Heart left ventricle (tissue), 16 donors: ENCODE measurements around the gene GMPS. TPM values are rescaled to one million over a fixed set of nuclear protein-coding genes. Genes with fewer than 3 reads are reported as not detected.
A peak's percentile ranks its signal among the peaks of the same experiment; 100 is the strongest.

Experiments used
- ATAC-seq, 4 donors: fragments of 200-7000 bp; cut with Tn5 transposase; one replicate each; pipeline ENCODE4 v1.9.1; 2020 to 2022; ENCODE audit warnings: moderate library complexity in 4 of 4, mild to moderate bottlenecking in 3 of 4, moderate number of reproducible peaks in 1 of 4
- DNase-seq, 5 donors: peaks; one replicate each; pipeline ENCODE4 v3.0.0-alpha.2; 2020
- H3K27ac ChIP-seq, 12 donors: fragments of 200-600 bp; sonication (generic) in 4 of 12; one replicate each; pipeline versions ENCODE4 v1.5.0 to v1.8.0; 2016 to 2022; ENCODE audit warnings: mild to moderate bottlenecking in 2 of 12
- H3K27me3 ChIP-seq, 9 donors: fragments of 200-600 bp; sonication (generic) in 2 of 9; one replicate each; pipeline versions ENCODE4 v1.5.1 to v1.8.0; 2016 to 2022; ENCODE audit warnings: mild to moderate bottlenecking in 3 of 9
- H3K36me3 ChIP-seq, 9 donors: fragments of 200-600 bp; sonication (generic) in 2 of 9; one replicate each; pipeline versions ENCODE4 v1.5.0 to v1.8.0; 2018 to 2022; ENCODE audit warnings: mild to moderate bottlenecking in 2 of 9
- H3K4me1 ChIP-seq, 12 donors: fragments of 200-600 bp; sonication (generic) in 4 of 12; one replicate each; pipeline versions ENCODE4 v1.5.0 to v1.8.0; 2016 to 2022; ENCODE audit warnings: mild to moderate bottlenecking in 3 of 12
- H3K4me3 ChIP-seq, 12 donors: fragments of 200-600 bp; sonication (generic) in 4 of 12; one replicate each; pipeline versions ENCODE4 v1.5.0 to v1.8.0; 2017 to 2022; ENCODE audit warnings: mild to moderate bottlenecking in 9 of 12, moderate library complexity in 4 of 12
- H3K9me3 ChIP-seq, 12 donors: fragments of 200-600 bp; sonication (generic) in 4 of 12; one replicate each; pipeline versions ENCODE4 v1.5.0 to v1.8.0; 2016 to 2022; ENCODE audit warnings: mild to moderate bottlenecking in 1 of 12
- POLR2A ChIP-seq, 2 donors: fragments of 450-650 bp; IDR thresholded peaks; one replicate each; pipeline ENCODE4 v1.6.1; 2017; ENCODE audit warnings: antibody characterized with exemption in 2 of 2, mild to moderate bottlenecking in 2 of 2, moderate library complexity in 2 of 2
- WGBS, 4 donors: extraction: QIAGEN DNeasy Blood & Tissue Kit in 2 of 4; methylation state at CpG; one replicate each; pipeline versions ENCODE4 v1.1.5 to v1.1.7; 2013 to 2018; 5-methylcytosine and 5-hydroxymethylcytosine counted together
- intact Hi-C, 10 donors: fragments of 100-400 bp; cut with DNase I; formaldehyde crosslinking; loops; one replicate each; pipeline versions ENCODE4 v1.11.1 to v1.14.2; 2022
- polyA plus RNA-seq, 2 donors: library from polyadenylated mRNA; stranded (reverse); fragments of 200-250 nt; gene quantifications; one replicate each; pipeline ENCODE4 v1.2.3, GENCODE V29; 2013
- total RNA-seq, 9 donors: library from RNA; depleted of rRNA in 2 of 9; stranded (reverse); fragments of >200 nt in 2 of 9; fragmentation: NEBNext Ultra II Directional in 3 of 9; extraction: Animal tissue kit (Norgen Biotek cat#: 25700) in 3 of 9; gene quantifications; one replicate each; pipeline versions ENCODE4 v1.1.0 to v1.2.4, GENCODE V29; 2016 to 2023
- TF ChIP-seq, protein P1 (sequence below), 12 donors: fragments of 200-600 bp; sonication (generic) in 4 of 12; IDR thresholded peaks; one replicate each; pipeline versions ENCODE4 v1.5.0 to v1.8.0; 2018 to 2022; ENCODE audit warnings: antibody characterized with exemption in 12 of 12, mild to moderate bottlenecking in 5 of 12
- donor health status: ischemic (EF 13 %, LVEDD 7.1; RV severe dilation, severe dysfunction).
- donor health status: healthy with polysubstance abuse.
- donor health status: DM: no; HTN: yes; CAD: no.
- donor health status: DM: no; HTN: no; CAD: no.
- donor health status: ischemic (EF 25% LVEDD 6.9; RV normal size, moderate dysfunction).
- donor health status: ischemic (EF 25% LVEDD 5.7; RV mildly dilated, moderate dysfunction).
- donor health status: healthy.
- donor health status: DM: yes; HTN: yes; CAD: no.
- donor health status: ischemic (EF 35%, LVEDD 5.7; RV mildly dilated, moderate dysfunction).
- donor health status: nonischemic (EF 11% LVEDD 7.7; RV severe dilation, severe dysfunction).
- donor health status: DM: yes; HTN: yes; CAD: no.
- donor health status: PGD.
- donor health status: ischemic (EF 29% LVEDD 5.4; RV normal size, mild dysfunction).
- donor health status: nonischemic (EF 23%, LVEDD 6.1; RV moderate dilation, normal function).

The GMPS gene
- total and polyA plus RNA-seq, 11 donors: 11.9 to 36.8 (median 28.1) TPM

DNA sequence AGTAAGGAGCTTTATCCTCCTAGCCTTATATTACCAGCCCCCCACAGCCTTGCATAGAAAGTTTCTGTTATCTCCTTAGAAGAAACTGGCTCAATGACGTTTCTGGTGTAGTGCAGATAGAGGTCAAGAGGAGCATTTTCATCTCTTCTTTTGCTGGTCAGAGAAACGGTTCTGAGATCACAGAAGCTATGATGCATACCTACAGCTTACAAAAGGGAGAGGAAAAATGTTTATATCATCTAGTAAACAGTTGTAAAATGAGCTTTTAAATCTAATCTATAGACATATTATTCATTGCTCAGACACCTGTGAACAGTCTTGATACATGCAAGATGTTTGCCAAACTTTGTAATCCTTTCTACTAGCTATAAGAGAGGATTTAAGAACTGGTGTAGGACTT lies 68.0 kb downstream of the GMPS start:
- WGBS, 4 donors: 48 to 55% (median 53%) methylated on average over 2 of the region's 2 CpGs
- H3K27me3 ChIP-seq: no peaks in the 10 kb centered on the region
- no peaks in the 10 kb centered on the region for H3K9me3 ChIP-seq
- peaks cover 0 to 15% (median 0%) of the 10 kb centered on the region in 12 donors for H3K4me1 ChIP-seq
- peaks cover 0 to 74% (median 49%) of the 10 kb centered on the region in 9 donors for H3K36me3 ChIP-seq
- no peak overlapping the region for H3K27ac ChIP-seq
- TF ChIP-seq, protein P1, sequence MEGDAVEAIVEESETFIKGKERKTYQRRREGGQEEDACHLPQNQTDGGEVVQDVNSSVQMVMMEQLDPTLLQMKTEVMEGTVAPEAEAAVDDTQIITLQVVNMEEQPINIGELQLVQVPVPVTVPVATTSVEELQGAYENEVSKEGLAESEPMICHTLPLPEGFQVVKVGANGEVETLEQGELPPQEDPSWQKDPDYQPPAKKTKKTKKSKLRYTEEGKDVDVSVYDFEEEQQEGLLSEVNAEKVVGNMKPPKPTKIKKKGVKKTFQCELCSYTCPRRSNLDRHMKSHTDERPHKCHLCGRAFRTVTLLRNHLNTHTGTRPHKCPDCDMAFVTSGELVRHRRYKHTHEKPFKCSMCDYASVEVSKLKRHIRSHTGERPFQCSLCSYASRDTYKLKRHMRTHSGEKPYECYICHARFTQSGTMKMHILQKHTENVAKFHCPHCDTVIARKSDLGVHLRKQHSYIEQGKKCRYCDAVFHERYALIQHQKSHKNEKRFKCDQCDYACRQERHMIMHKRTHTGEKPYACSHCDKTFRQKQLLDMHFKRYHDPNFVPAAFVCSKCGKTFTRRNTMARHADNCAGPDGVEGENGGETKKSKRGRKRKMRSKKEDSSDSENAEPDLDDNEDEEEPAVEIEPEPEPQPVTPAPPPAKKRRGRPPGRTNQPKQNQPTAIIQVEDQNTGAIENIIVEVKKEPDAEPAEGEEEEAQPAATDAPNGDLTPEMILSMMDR (IDR thresholded peaks at IDR 0.05): no peak
- TF ChIP-seq POLR2A (IDR thresholded peaks at IDR 0.05): no peak
- ATAC-seq (no peak), DNase-seq (no peak)
- intact Hi-C loops: no loop called here
- H3K4me3 ChIP-seq: no peak overlapping the region

DNA sequence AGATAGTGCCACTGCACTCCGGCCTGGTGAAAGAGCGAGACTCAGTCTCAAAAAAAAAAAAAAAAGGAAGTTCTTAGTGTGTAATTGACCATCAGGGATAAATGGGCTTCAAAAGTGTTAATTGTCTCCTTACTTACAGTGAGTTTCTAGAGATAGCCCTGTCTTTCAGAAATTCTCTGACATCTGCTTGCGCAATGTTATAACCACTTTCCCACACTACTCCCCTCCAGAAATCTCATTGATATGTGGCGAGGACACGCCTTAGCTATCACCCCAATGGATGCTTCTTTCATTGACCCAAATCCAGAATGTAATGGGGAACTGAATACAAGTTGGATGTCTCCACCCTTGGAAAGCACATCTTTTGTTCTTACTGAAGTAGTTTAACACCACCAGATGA lies 70.9 kb downstream of the GMPS start:
- Histone ChIP-seq H3K27me3 (no peaks in the 10 kb centered on the region), H3K27ac (no peak overlapping the region), H3K4me3 (no peak overlapping the region), H3K4me1 (peaks cover 0 to 6% (median 0%) of the 10 kb centered on the region in 12 donors), H3K36me3 (peaks cover 0 to 46% (median 28%) of the 10 kb centered on the region in 9 donors), H3K9me3 (no peaks in the 10 kb centered on the region)
- ATAC-seq (no peak), DNase-seq (no peak)
- TF ChIP-seq POLR2A (IDR thresholded peaks at IDR 0.05): no peak
- TF ChIP-seq, protein P1 (IDR thresholded peaks at IDR 0.05): no peak
- intact Hi-C loops: no loop called here
- WGBS, 4 donors: 91 to 98% (median 96%) methylated on average over 5 of the region's 5 CpGs

DNA sequence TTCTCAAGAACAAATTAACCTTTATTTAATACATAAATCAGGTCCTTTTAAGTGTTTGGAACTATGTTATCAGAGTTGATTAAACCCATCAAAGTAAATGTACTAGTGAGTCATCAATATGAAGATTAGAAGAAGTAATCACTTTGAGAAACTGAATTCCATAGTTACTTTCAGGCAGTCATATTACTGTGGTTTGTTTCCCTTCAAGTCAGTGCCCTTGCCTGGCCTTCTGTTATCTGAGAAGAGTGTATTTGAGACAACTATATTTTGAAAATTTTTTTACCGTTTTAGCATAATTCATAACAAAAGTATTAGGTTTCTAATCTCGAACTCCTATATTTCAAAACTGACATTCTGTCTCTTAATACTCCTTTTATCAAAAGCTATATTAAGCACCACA lies 73.6 kb downstream of the GMPS start:
- intact Hi-C loops: no loop called here
- WGBS, 4 donors: 46 to 87% (median 73%) methylated on average over 2 of the region's 2 CpGs
- no peak overlapping the region for H3K4me3 ChIP-seq
- no peaks in the 10 kb centered on the region for H3K27me3 ChIP-seq
- no peak overlapping the region for H3K27ac ChIP-seq
- H3K36me3 ChIP-seq: peaks cover 0 to 19% (median under 1%) of the 10 kb centered on the region in 9 donors
- ATAC-seq (no peak), DNase-seq (no peak)
- H3K9me3 ChIP-seq: no peaks in the 10 kb centered on the region
- peaks cover 0 to 9% (median 0%) of the 10 kb centered on the region in 12 donors for H3K4me1 ChIP-seq
- TF ChIP-seq, protein P1 (IDR thresholded peaks at IDR 0.05): no peak
- no peak for TF ChIP-seq POLR2A (IDR thresholded peaks at IDR 0.05)

DNA sequence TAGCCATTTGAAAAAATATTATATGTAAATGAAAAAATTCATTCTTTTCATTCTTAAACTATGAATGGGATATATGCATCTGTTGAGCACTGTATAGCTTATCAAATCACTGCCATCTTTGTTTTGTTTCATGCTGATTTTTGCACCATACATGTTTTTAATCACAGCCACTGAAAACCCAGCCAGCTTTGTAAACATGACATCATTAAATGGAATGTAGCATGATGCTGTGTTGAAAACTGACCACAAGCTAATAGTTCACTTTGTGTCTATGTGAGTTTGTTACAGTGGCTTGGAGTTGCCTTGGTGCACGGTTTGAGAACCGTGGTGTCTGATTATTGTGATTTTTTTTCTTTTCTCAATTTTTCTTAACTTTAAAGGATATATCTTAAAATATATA lies 75.7 kb downstream of the GMPS start:
- WGBS, 4 donors: 66 to 84% (median 80%) methylated on average over 2 of the region's 2 CpGs
- TF ChIP-seq, protein P1 (IDR thresholded peaks at IDR 0.05): no peak
- TF ChIP-seq POLR2A (IDR thresholded peaks at IDR 0.05): no peak
- intact Hi-C loops: no loop called here
- H3K27me3 ChIP-seq: no peaks in the 10 kb centered on the region
- DNase-seq (no peak), ATAC-seq (peak in 1 of 4 donors; percentile 49)
- no peaks in the 10 kb centered on the region for H3K9me3 ChIP-seq
- peaks cover 0 to 2% (median 0%) of the 10 kb centered on the region in 9 donors for H3K36me3 ChIP-seq
- H3K27ac ChIP-seq: no peak overlapping the region
- no peak overlapping the region for H3K4me3 ChIP-seq
- peaks cover 0 to 9% (median 0%) of the 10 kb centered on the region in 12 donors for H3K4me1 ChIP-seq
